ENCODE data around the gene TGFB1I1.

GRCh38 chr16:31459687-31460581, 12.0 kb upstream of the TGFB1I1 start:
- TF ChIP-seq CTCF (IDR thresholded peaks at IDR 0.05; ENCODE audit: insufficient read depth, low read length, poor library complexity, severe bottlenecking) (no peak), EZH2phosphoT487 (conservative IDR thresholded peaks at IDR 0.05; ENCODE audit: low read length) (no peak)

Measured in SU-DHL-6 (cell line).